B cell (primary cell): Measurements from ENCODE around the gene BEST2. TPM values are rescaled to one million over a fixed set of nuclear protein-coding genes. Genes with fewer than 3 reads are reported as not detected.

Experiments used
- ATAC-seq: fragments of 200-7000 bp; cut with Tn5 transposase; one replicate; pipeline ENCODE4 v1.10.0; 2021; ENCODE audit warnings: low read depth, mild to moderate bottlenecking, moderate number of reproducible peaks, moderate library complexity
- CTCF ChIA-PET: fragments of 350-600 bp; sonication (Branson Sonifier 250); formaldehyde crosslinking; loops from one replicate; lab custom pipeline; 2021; ENCODE audit warnings: antibody characterized with exemption, inconsistent platforms; lab: Charles Lee
- POLR2A ChIA-PET: fragments of 350-600 bp; sonication (Branson Sonifier 250); formaldehyde crosslinking; loops from one replicate; lab custom pipeline; 2021; ENCODE audit warnings: antibody characterized with exemption; lab: Charles Lee
- DNase-seq: peaks from one replicate; pipeline ENCODE4 v3.0.0; 2013
- H2AFZ ChIP-seq: 2 replicates; pipeline ENCODE4 v1.6.1; 2012; ENCODE audit warnings: mild to moderate bottlenecking, low read depth, low read length; ENCODE audit not compliant: insufficient read depth, poor library complexity, severe bottlenecking
- H3K27ac ChIP-seq, 2 donors: 1 replicate in 1 of 2; 2 replicates in 1 of 2; pipeline ENCODE4 v1.5.1; 2012 to 2013; ENCODE audit warnings: low read length in 2 of 2, mild to moderate bottlenecking in 2 of 2, moderate library complexity in 1 of 2
- H3K27me3 ChIP-seq, 4 experiments: fragments of 200-600 bp in 1 of 4; sonication (generic) in 1 of 4; replicated peaks in 1 of 4; 1 replicate in 2 of 4; 2 replicates in 2 of 4; pipeline versions ENCODE4 v1.6.1 to v1.7.0; 2013 to 2016; ENCODE audit warnings: low read length in 3 of 4, mild to moderate bottlenecking in 2 of 4, mixed read lengths in 1 of 4, moderate library complexity in 1 of 4; ENCODE audit not compliant: insufficient read depth in 4 of 4, control insufficient read depth in 3 of 4; ENCODE audit errors: control extremely low read depth in 1 of 4
- H3K36me3 ChIP-seq, 2 experiments: replicated peaks in 1 of 2; 1 replicate in 1 of 2; 2 replicates in 1 of 2; pipeline versions ENCODE4 v1.6.1 to v1.7.1; 2013; ENCODE audit warnings: low read length in 1 of 2; ENCODE audit not compliant: insufficient read depth in 2 of 2, control insufficient read depth in 1 of 2; ENCODE audit errors: control extremely low read depth in 1 of 2, extremely low read depth in 1 of 2
- H3K4me1 ChIP-seq, 2 donors: fragments of 200-600 bp in 1 of 2; sonication (generic) in 1 of 2; 1 replicate in 1 of 2; 2 replicates in 1 of 2; pipeline versions ENCODE4 v1.5.1 to v1.6.1; 2013 to 2017; ENCODE audit warnings: low read length in 2 of 2; ENCODE audit not compliant: control insufficient read depth in 2 of 2, insufficient read depth in 2 of 2
- H3K4me2 ChIP-seq: replicated peaks from 2 replicates; pipeline ENCODE3; 2012; ENCODE audit warnings: mild to moderate bottlenecking, low read depth, low read length; ENCODE audit not compliant: poor library complexity, severe bottlenecking
- H3K4me3 ChIP-seq, 5 experiments: fragments of 200-600 bp in 1 of 5; sonication (generic) in 1 of 5; 1 replicate in 3 of 5; 2 replicates in 2 of 5; pipeline versions ENCODE4 v1.5.1 to v1.7.0; 2011 to 2016; ENCODE audit warnings: low read length in 4 of 5, mild to moderate bottlenecking in 4 of 5, low read depth in 2 of 5, control low read depth in 1 of 5, moderate library complexity in 1 of 5; ENCODE audit not compliant: insufficient read depth in 1 of 5; ENCODE audit errors: control extremely low read depth in 1 of 5, extremely low read depth in 1 of 5
- H3K79me2 ChIP-seq: fragments of 200-600 bp; sonication (generic); one replicate; pipeline ENCODE4 v1.6.0; 2016; ENCODE audit warnings: low read length; ENCODE audit not compliant: control insufficient read depth, insufficient read depth
- H3K9ac ChIP-seq: fragments of 200-600 bp; sonication (generic); 2 replicates; pipeline ENCODE4 v1.6.1; 2017; ENCODE audit warnings: mild to moderate bottlenecking, low read length, moderate library complexity
- H3K9me3 ChIP-seq, 3 donors: one replicate each; pipeline versions ENCODE4 v1.6.1 to v1.7.1; 2013; ENCODE audit warnings: low read length in 2 of 3; ENCODE audit not compliant: control insufficient read depth in 2 of 3, insufficient read depth in 1 of 3; ENCODE audit errors: control extremely low read depth in 1 of 3
- H4K20me1 ChIP-seq: 2 replicates; pipeline ENCODE4 v1.6.0; 2012; ENCODE audit warnings: mild to moderate bottlenecking, low read length; ENCODE audit not compliant: insufficient read depth, control insufficient read depth, poor library complexity, severe bottlenecking
- H3K27ac Mint-ChIP-seq: one replicate; pipeline ENCODE4 v1.8.0; 2021; ENCODE audit warnings: mixed read lengths
- H3K27me3 Mint-ChIP-seq: one replicate; pipeline ENCODE4 v1.8.0; 2021; ENCODE audit warnings: mixed read lengths
- H3K4me1 Mint-ChIP-seq: one replicate; pipeline ENCODE4 v1.8.0; 2021; ENCODE audit warnings: mixed read lengths
- H3K4me3 Mint-ChIP-seq: one replicate; pipeline ENCODE4 v1.8.0; 2021; ENCODE audit warnings: mixed read lengths
- H3K9me3 Mint-ChIP-seq: one replicate; pipeline ENCODE4 v1.8.0; 2022; ENCODE audit warnings: mixed read lengths; ENCODE audit not compliant: insufficient read depth
- EZH2 ChIP-seq: IDR thresholded peaks from 2 replicates; pipeline ENCODE4 v1.6.1; 2012; ENCODE audit warnings: borderline replicate concordance, low read depth, mild to moderate bottlenecking, moderate library complexity, low read length; ENCODE audit not compliant: insufficient read depth, poor library complexity, severe bottlenecking
- WGBS: methylation state at CpG from one replicate; pipeline ENCODE4 v1.1.5; 2013; ENCODE audit warnings: missing lambda C conversion rate; ENCODE audit not compliant: insufficient coverage; 5-methylcytosine and 5-hydroxymethylcytosine counted together
- intact Hi-C: fragments of 100-400 bp; cut with micrococcal nuclease; formaldehyde crosslinking; loops from one replicate; pipeline ENCODE4 v1.10.0; 2022
- polyA plus RNA-seq: library from polyadenylated mRNA; depleted of rRNA; stranded (reverse); fragments of >200 nt; gene quantifications from 2 replicates; pipeline ENCODE4 v1.2.3, GENCODE V29; 2012
- small RNA-seq: library from RNA; depleted of rRNA; stranded (forward); fragments of <200 nt; gene quantifications from one replicate; pipeline ENCODE3, GENCODE V24; 2012; ENCODE audit warnings: low replicate concordance, low read depth; ENCODE audit not compliant: insufficient read length
- total RNA-seq, 2 donors: library from RNA; stranded (reverse); fragments of 120-200 nt in 1 of 2; gene quantifications; 1 replicate in 1 of 2; 2 replicates in 1 of 2; pipeline versions ENCODE4 v1.2.3 to v1.2.4, GENCODE V29; 2013 to 2022
- TF ChIP-seq, protein P1 (sequence below): fragments of 200-600 bp; IDR thresholded peaks from one replicate; pipeline ENCODE4 v1.8.0; 2022; ENCODE audit warnings: antibody characterized with exemption, mild to moderate bottlenecking

BEST2 gene
- total and polyA plus RNA-seq, 2 donors (not counting 1 experiment from before 2014, with no cell fraction given) = 0.07 TPM; not detected in 1

GRCh38 chr19:12806242-12807081, 54.9 kb downstream of the BEST2 start, which contains the start of gene RNASEH2A:
Gene RNASEH2A (plus strand): TSS chr19:12806584. CDS start chr19:12806674, 90 bp downstream.
- H3K36me3 ChIP-seq = peaks cover 0 to 2% of the 10 kb centered on the region in 2 experiments
- Mint-ChIP-seq H3K27me3 (peaks cover 3% of the 10 kb centered on the region), H3K4me1 (peaks cover 25% of the 10 kb centered on the region), H3K4me3 (peak within 1 kb of the TSS; percentile 96), H3K27ac (peak within 1 kb of the TSS; percentile 87), H3K9me3 (no peaks in the 10 kb centered on the region)
- ChIA-PET CTCF (interaction anchor here (0.7 to 17.9 kb wide), 7 partner anchors 10 to 84 kb away, joined by 3 to 1147 read pairs (median 6); partner anchors contain the start of genes HOOK2 and JUNB), POLR2A (interaction anchor here (0.5 to 1.7 kb wide), 7 partner anchors 9 to 40 kb away, joined by 3 to 11 read pairs (median 4); partner anchors contain the start of genes JUNB and RTBDN)
- DNase-seq = peak; percentile 93
- peaks cover 14 to 23% of the 10 kb centered on the region in 2 donors for H3K4me1 ChIP-seq
- no peaks in the 10 kb centered on the region for H3K27me3 ChIP-seq
- peak within 1 kb of the TSS; percentile 91 for H3K4me2 ChIP-seq
- H3K9ac ChIP-seq = peak within 1 kb of the TSS; percentile 75
- TF ChIP-seq, protein P1, sequence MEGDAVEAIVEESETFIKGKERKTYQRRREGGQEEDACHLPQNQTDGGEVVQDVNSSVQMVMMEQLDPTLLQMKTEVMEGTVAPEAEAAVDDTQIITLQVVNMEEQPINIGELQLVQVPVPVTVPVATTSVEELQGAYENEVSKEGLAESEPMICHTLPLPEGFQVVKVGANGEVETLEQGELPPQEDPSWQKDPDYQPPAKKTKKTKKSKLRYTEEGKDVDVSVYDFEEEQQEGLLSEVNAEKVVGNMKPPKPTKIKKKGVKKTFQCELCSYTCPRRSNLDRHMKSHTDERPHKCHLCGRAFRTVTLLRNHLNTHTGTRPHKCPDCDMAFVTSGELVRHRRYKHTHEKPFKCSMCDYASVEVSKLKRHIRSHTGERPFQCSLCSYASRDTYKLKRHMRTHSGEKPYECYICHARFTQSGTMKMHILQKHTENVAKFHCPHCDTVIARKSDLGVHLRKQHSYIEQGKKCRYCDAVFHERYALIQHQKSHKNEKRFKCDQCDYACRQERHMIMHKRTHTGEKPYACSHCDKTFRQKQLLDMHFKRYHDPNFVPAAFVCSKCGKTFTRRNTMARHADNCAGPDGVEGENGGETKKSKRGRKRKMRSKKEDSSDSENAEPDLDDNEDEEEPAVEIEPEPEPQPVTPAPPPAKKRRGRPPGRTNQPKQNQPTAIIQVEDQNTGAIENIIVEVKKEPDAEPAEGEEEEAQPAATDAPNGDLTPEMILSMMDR = no peak
- TF ChIP-seq EZH2 = no peak
- H3K4me3 ChIP-seq = peak within 1 kb of the TSS; percentile 51 to 82 (median 73)
- no peaks in the 10 kb centered on the region for H4K20me1 ChIP-seq
- peak within 1 kb of the TSS; percentile 36 to 61 for H3K27ac ChIP-seq
- H2AFZ ChIP-seq = peak within 1 kb of the TSS; percentile 92
- ATAC-seq = peak; percentile 95
- intact Hi-C loops = loop anchor here (1.0 to 5.0 kb wide), 4 partner anchors 10 to 84 kb away; partner anchors contain the start of genes GET3, MAST1 and TNPO2
- WGBS = under 1% methylated on average over 55 of the region's 66 CpGs
- peaks cover 10% of the 10 kb centered on the region for H3K79me2 ChIP-seq
- peaks cover 0 to 4% (median 0%) of the 10 kb centered on the region in 3 donors for H3K9me3 ChIP-seq

Small RNAs within 50 kb of the gene (small RNA-seq; reads per million reads assigned to genes)
- not detected for gene MIR5684
- gene SNORD41 = 4.6 reads per million, percentile 65 among the genes with 10 or more reads in this experiment

Other genes with a start within 250 kb of the BEST2 start
- 31.8 and 35.8 TPM in 2 replicates for gene ZNF564, start 200.3 kb upstream of the BEST2 start, total RNA-seq
- gene ZNF564, start 200.3 kb upstream of the BEST2 start, polyA plus RNA-seq = 2.8 and 3.2 TPM in 2 replicates
- gene ZNF490, start 141.0 kb upstream of the BEST2 start, total RNA-seq = 19.9 and 21.2 TPM in 2 replicates
- gene ZNF490, start 141.0 kb upstream of the BEST2 start, polyA plus RNA-seq = 5.7 and 6.7 TPM in 2 replicates
- 56.0 and 57.9 TPM in 2 replicates for gene ZNF791, start 140.9 kb upstream of the BEST2 start, total RNA-seq
- gene ZNF791, start 140.9 kb upstream of the BEST2 start, polyA plus RNA-seq = 17.5 and 41.9 TPM in 2 replicates
- 252 and 256 TPM in 2 replicates for gene MAN2B1, start 85.0 kb upstream of the BEST2 start, total RNA-seq
- gene MAN2B1, start 85.0 kb upstream of the BEST2 start, polyA plus RNA-seq = 183 and 188 TPM in 2 replicates
- 24.6 and 25.8 TPM in 2 replicates for gene WDR83, start 85.0 kb upstream of the BEST2 start, total RNA-seq
- 15.2 and 16.3 TPM in 2 replicates for gene WDR83, start 85.0 kb upstream of the BEST2 start, polyA plus RNA-seq
- 187 and 200 TPM in 2 replicates for gene DHPS, start 69.9 kb upstream of the BEST2 start, total RNA-seq
- gene DHPS, start 69.9 kb upstream of the BEST2 start, polyA plus RNA-seq = 204 and 216 TPM in 2 replicates
- not detected in 2 replicates for gene GNG14, start 63.8 kb upstream of the BEST2 start, total RNA-seq
- not detected in 2 replicates for gene GNG14, start 63.8 kb upstream of the BEST2 start, polyA plus RNA-seq
- 4.7 and 5.2 TPM in 2 replicates for gene FBXW9, start 55.2 kb upstream of the BEST2 start, total RNA-seq
- 4.0 and 4.7 TPM in 2 replicates for gene FBXW9, start 55.2 kb upstream of the BEST2 start, polyA plus RNA-seq
- 73.7 and 76.3 TPM in 2 replicates for gene TNPO2, start 27.9 kb upstream of the BEST2 start, total RNA-seq
- gene TNPO2, start 27.9 kb upstream of the BEST2 start, polyA plus RNA-seq = 85.6 and 89.0 TPM in 2 replicates
- gene TRIR, start 17.1 kb upstream of the BEST2 start, total RNA-seq = 199 and 207 TPM in 2 replicates
- gene TRIR, start 17.1 kb upstream of the BEST2 start, polyA plus RNA-seq = 270 and 305 TPM in 2 replicates
- 30.7 and 37.2 TPM in 2 replicates for gene GET3, start 14.3 kb upstream of the BEST2 start, total RNA-seq
- 45.5 and 61.7 TPM in 2 replicates for gene GET3, start 14.3 kb upstream of the BEST2 start, polyA plus RNA-seq
- gene HOOK2, start 23.8 kb downstream of the BEST2 start, total RNA-seq = 31.6 and 33.4 TPM in 2 replicates
- gene HOOK2, start 23.8 kb downstream of the BEST2 start, polyA plus RNA-seq = 30.3 and 35.7 TPM in 2 replicates
- 196 and 206 TPM in 2 replicates for gene JUNB, start 39.7 kb downstream of the BEST2 start, total RNA-seq
- gene JUNB, start 39.7 kb downstream of the BEST2 start, polyA plus RNA-seq = 1,407 and 4,055 TPM in 2 replicates
- 45.1 and 45.5 TPM in 2 replicates for gene PRDX2, start 50.0 kb downstream of the BEST2 start, total RNA-seq
- gene PRDX2, start 50.0 kb downstream of the BEST2 start, polyA plus RNA-seq = 44.3 and 66.1 TPM in 2 replicates
- gene THSD8, start 50.3 kb downstream of the BEST2 start, total RNA-seq = 2.1 TPM in 1 of 2 replicates, not detected in the other
- gene THSD8, start 50.3 kb downstream of the BEST2 start, polyA plus RNA-seq = not detected in 2 replicates
- 16.9 and 18.9 TPM in 2 replicates for gene RNASEH2A, start 54.8 kb downstream of the BEST2 start, total RNA-seq
- 13.0 and 14.5 TPM in 2 replicates for gene RNASEH2A, start 54.8 kb downstream of the BEST2 start, polyA plus RNA-seq
- gene RTBDN, start 82.8 kb downstream of the BEST2 start, total RNA-seq = not detected in 2 replicates
- gene RTBDN, start 82.8 kb downstream of the BEST2 start, polyA plus RNA-seq = not detected in 2 replicates
- 0.39 and 1.2 TPM in 2 replicates for gene MAST1, start 86.7 kb downstream of the BEST2 start, total RNA-seq
- 0.36 and 1.1 TPM in 2 replicates for gene MAST1, start 86.7 kb downstream of the BEST2 start, polyA plus RNA-seq
- gene DNASE2, start 129.7 kb downstream of the BEST2 start, total RNA-seq = 26.6 and 30.8 TPM in 2 replicates
- gene DNASE2, start 129.7 kb downstream of the BEST2 start, polyA plus RNA-seq = 24.9 and 25.9 TPM in 2 replicates
- gene KLF1, start 135.4 kb downstream of the BEST2 start, total RNA-seq = not detected in 2 replicates
- gene KLF1, start 135.4 kb downstream of the BEST2 start, polyA plus RNA-seq = not detected in 2 replicates
- gene GCDH, start 139.4 kb downstream of the BEST2 start, total RNA-seq = 61.2 and 63.2 TPM in 2 replicates
- gene GCDH, start 139.4 kb downstream of the BEST2 start, polyA plus RNA-seq = 47.8 and 48.9 TPM in 2 replicates
- not detected in 2 replicates for gene SYCE2, start 167.5 kb downstream of the BEST2 start, total RNA-seq
- gene SYCE2, start 167.5 kb downstream of the BEST2 start, polyA plus RNA-seq = 0.17 TPM in 1 of 2 replicates, not detected in the other
- gene FARSA, start 181.9 kb downstream of the BEST2 start, total RNA-seq = 50.1 and 50.9 TPM in 2 replicates
- 21.2 and 26.4 TPM in 2 replicates for gene FARSA, start 181.9 kb downstream of the BEST2 start, polyA plus RNA-seq
- 214 and 237 TPM in 2 replicates for gene CALR, start 186.8 kb downstream of the BEST2 start, total RNA-seq
- 385 and 709 TPM in 2 replicates for gene CALR, start 186.8 kb downstream of the BEST2 start, polyA plus RNA-seq
- 89.0 and 100 TPM in 2 replicates for gene RAD23A, start 194.1 kb downstream of the BEST2 start, total RNA-seq
- gene RAD23A, start 194.1 kb downstream of the BEST2 start, polyA plus RNA-seq = 106 and 123 TPM in 2 replicates
- gene GADD45GIP1, start 205.4 kb downstream of the BEST2 start, total RNA-seq = 11.7 and 12.6 TPM in 2 replicates
- 12.9 and 17.5 TPM in 2 replicates for gene GADD45GIP1, start 205.4 kb downstream of the BEST2 start, polyA plus RNA-seq
- gene DAND5, start 217.8 kb downstream of the BEST2 start, total RNA-seq = not detected in 2 replicates
- not detected in 2 replicates for gene DAND5, start 217.8 kb downstream of the BEST2 start, polyA plus RNA-seq
- 4.8 and 5.6 TPM in 2 replicates for gene NFIX, start 243.7 kb downstream of the BEST2 start, total RNA-seq
- gene NFIX, start 243.7 kb downstream of the BEST2 start, polyA plus RNA-seq = 0.45 and 0.69 TPM in 2 replicates